ENCODE measurements around the gene SRGAP3. TPM values are rescaled to one million over a fixed set of nuclear protein-coding genes. Genes with fewer than 3 reads are reported as not detected.

Gene SRGAP3
- polyA plus RNA-seq, 1 donor = 19.5 TPM

DNA sequence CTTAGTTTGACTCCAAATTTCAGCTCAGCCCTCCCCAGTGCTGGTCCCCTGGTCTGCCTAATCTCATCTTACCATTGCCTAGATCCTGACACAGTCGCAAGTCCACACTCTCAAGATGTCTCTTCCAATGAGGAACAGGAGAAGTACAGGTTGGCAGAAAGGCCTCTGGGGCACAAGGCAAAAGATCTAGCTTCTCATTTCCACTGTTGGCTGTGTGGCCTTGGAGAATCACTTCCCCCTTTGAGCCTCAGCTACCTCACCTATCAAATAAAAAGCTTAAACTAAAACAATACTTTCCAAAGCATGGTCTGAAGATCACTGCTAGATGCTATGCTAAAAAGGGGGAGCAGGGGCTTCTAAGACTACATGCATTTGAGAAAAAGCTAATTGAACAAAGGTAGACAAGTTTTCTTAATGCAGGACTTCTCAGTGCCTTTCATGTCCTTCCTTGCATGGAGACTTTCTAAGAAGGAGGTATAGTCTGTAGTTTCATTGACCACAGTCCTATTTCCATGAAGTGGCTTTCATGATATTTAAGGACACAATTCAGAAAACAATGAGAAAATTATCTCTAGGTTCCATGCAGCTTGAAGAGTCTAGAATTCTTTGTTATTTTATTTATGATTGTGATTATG lies 168.1 kb downstream of the SRGAP3 start:
- DNase-seq = no peak

DNA sequence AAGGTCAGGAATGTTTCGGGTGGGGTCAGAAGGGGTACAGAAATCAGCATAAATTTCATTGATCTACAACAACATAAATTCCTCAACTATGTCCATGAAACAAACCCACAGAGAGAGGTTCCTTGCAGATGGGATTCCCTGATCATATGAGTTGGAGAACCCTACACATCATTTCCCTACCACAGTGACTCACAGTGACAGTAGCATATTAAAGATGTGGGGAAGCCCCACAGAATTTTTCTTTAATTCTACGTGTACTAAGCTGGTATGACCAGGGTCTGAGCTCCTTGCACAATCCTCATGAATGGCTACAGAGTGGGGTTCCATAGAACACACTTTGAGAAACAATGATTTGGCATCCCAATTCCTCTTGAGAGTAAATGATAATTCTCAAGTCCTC lies 169.3 kb downstream of the SRGAP3 start:
- DNase-seq = no peak

DNA sequence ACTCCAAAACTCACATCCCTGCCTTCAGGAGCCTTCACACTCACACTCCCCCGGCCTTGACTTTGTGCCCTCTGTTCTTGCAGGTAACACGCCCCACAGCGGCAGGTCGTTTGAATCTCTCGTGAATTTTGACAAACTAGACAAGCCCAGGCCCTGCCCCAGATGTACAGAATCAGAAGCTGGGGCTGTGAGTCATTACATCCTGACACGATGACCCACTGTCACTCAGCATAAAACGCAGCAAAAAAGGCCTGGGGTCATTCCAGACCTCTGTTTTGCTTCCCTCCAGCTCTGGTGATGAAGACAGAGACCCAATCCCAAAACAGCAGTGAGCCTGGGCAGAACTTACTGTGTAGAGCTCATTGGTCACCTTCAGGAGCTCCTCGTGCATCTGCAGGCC lies 169.8 kb downstream of the SRGAP3 start:
- DNase-seq = no peak

DNA sequence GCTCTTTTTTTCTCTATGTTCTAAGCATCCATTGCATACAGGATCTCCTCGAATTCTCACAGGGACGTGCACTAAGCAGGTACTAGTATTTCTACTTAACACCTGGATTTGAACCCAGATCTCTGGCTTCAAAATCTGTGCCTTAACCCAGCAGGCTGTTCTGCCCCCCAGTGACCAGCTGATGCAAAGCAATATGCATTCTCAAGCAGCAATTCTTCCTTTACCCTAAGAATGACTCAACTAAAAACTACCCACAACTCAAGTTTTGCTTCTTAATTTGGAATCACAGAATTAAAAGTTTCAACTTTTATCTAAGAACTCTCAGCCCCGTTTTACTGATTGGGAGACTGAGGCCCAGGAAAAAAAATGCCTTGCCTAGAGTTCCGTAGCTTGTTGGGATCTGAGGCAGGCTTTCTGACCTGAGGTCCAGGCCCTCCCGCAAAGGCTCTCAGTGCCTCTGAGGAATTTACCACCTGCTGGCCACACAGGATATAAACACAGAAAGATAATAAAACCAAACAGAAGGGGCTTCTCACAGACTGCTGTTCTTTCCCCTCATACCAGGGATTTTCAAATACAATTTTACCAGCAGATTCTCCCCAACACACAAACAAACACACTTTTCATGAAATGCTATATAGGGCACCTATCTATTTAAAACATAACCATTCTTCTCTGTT lies 170.7 kb downstream of the SRGAP3 start:
- no peak for DNase-seq

DNA sequence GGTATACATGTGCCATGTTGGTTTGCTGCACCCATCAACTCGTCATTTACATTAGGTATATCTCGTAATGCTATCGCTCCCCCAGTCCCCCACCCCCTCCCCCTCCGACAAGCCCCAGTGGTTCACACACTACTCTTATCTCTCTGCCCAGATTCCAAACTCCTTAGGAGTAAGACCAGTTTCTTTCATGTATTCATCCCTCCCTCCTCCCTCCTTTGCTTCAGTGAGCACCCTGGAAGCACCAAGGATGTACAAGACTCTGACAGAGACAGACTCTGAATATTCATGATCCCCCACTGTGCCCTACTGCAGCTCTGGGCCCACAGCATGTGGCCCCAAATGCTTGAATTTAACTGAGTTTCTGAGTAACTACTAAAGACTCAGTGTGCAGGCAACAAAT lies 172.4 kb downstream of the SRGAP3 start:
- DNase-seq = no peak

DNA sequence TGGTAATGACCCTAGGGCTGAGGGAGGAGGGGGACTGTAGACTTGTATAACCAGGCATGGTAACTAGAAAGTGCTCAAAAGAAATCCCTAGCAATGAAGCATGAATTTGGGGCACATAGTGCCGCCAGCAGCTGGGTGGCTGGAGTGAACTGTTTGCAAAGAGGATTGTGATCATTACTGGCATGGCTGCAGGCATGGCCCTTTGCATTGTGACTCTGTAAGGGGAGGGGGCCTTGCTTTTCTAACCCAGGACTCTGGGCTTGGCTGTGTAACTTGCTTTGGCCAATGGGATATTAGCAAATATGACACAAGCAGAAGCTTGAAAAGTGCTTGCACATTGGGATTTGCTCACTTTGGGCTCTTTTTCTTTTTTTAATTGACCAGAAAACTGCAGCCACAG lies 173.7 kb downstream of the SRGAP3 start:
- no peak for DNase-seq

DNA sequence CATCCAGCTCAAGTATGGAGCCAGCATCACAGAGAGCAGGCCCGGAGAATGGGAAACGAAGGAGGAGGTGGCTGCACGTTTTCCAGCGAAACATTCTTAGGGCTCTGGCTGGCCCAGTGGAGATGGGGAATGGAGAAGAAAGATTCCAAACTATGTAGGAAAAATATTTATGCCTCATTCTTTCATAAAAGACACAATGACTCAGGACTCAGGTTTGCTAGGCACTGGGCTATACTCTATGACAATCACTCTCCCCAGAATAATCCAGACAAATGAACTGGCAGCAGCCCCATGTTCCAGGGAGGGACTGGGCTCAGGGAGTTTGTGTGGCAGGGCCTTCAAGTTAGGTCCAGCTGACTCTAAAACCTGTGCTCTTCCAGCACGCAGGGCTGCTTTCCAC lies 175.4 kb downstream of the SRGAP3 start:
- DNase-seq = no peak

DNA sequence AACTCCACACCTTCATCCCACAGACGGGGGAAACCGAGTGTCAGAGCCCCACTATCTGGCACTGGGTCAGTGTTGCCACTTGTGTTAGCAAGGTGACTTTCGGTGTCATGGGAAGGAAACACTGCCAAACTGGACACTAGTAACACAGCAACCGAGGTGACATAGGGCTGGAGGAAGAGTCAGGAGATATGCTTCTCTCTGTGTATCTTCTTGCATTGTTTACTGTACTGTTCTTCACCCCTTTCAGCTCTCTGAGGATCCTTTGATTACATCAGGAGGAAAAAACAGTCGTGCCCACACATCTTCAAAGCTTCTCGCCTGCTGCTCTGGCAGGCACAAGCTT lies 176.8 kb downstream of the SRGAP3 start:
- no peak for DNase-seq

DNA sequence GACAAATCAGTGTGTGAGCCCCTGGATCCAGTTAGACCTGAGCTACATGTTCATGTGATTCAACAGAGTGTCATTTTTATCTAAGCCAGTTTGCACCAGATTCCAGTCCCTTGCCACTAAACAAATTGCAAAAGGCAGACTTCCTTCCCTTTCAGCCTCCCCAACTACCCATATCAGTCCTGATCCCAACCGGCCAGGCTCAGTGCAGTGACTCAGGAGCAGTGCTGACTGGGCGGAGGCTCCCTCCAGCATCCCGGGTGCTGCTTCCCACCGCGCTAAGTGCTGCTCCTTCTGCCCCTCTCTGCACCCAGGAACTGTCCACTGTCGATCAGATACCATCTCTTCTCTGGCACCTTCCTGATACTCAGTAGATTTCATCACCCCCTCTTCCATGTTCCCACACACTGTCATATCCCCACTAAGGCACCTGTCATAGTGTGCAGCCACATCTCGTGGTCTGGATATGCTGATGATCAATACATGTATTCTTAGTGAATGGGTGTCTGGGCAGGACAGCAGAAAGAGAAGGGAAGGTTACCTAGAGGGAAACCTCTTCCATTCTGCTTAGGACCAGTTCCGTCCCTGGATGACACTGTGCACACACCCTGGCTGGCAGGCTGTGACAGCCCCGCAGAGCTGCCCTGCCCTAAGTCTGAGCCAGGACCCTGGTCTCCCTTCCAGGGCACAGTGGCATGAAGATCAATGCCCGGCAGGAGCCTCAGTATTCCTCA lies 177.3 kb downstream of the SRGAP3 start:
- DNase-seq = no peak

DNA sequence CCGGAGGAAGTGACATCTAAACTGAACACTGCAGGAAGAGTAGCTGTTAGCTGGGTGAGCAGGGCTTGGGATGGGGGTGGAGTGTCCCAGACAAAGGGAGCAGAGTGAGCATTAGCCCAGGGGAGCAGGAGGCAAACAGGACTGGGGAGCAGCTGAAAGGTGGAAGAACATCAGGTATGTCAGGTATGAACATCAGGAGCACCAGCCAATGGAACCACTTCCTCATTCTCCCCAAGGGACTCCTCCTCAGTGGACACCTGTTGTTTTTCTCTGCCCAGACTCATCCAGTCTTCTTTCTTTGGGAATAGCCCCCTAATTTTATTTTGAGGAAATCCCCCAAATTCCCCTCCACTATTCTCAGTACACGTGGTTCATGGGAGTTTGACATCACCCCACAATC lies 178.5 kb downstream of the SRGAP3 start:
- DNase-seq = no peak

DNA sequence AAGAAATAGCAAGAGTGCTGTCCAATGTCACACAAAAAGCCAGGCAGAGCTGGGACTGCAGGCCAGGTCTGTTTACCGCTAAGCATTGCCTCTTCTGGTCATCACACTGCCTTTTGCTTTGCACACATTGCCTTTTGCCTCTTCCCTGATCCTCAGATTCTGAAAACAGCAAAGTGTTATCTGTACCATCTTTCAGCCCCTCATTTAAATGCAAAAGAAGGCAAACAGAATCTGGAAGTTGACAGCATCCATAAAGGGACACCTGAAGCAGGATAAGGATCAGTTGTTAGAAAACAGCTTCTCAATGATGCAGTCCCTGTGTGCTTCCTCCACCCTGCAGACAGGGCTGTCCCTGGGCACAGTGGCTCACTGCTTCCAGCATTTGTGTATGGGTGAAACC lies 179.5 kb downstream of the SRGAP3 start:
- DNase-seq = no peak

DNA sequence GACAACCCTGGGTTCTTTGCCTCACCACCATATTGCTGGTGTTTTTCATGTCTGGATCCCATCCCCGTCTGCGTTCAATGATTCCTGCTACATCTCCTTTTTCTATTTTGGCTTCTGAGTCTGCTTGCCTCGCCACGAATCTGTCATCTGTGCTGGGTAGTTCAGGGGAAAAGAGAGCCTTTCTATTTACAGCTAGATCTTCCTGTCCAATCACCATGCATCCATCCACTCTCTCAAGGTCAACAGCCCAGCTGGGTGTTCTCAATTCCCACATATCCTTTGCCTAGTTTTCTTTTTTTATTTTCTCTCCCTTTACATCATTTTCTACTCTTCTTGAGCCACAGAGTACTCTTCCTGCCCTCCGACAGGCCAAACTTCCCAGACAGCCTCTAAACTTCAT lies 181.4 kb downstream of the SRGAP3 start:
- peak; percentile 31 for DNase-seq

DNA sequence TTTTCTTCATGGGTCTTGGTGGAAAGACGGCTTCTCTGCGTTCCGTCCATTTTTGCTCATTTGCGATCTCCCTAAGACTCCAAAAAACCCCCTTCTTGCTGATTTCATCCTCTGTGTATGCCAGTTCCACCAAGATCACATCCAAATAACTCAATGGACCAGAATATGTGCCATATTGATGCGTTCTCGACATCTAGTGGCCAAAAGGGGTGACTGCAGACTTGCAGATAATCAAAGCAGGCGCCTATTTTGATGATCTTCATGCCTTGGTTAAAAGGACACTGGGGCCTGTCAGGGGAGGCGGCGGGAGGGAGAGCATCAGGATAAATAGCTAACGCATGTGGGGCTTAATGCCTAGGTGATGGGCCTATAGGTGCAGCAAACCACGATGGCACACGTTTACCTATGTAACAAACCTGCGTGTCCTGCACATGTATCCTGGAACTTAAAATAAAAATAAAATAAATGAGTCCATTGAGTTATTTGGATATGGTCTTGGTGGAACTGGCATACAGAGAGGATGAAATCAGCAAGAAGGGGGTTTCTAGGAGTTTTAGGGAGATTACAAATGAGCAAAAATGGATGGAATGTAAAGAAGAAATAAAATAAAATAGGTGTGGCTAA lies 182.0 kb downstream of the SRGAP3 start:
- DNase-seq = peak; percentile 41

DNA sequence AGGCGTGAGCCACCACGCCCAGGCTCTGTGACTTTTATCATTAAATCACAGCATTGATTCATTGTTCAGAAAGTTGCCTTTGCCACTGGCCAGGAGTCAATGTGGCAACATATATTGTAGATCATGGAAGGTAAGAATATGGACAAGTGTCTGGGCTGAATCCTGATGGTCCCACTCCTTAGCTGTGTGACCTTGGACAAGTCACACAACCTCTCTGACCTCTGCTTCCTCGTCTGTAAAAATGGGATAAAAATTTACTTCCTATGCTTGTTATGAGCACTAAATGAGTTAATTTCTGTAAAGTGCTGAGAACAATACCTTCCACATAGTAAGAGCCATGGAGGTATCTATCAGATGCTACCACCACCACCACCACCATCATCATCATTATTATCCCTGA lies 182.7 kb downstream of the SRGAP3 start:
- DNase-seq = no peak

DNA sequence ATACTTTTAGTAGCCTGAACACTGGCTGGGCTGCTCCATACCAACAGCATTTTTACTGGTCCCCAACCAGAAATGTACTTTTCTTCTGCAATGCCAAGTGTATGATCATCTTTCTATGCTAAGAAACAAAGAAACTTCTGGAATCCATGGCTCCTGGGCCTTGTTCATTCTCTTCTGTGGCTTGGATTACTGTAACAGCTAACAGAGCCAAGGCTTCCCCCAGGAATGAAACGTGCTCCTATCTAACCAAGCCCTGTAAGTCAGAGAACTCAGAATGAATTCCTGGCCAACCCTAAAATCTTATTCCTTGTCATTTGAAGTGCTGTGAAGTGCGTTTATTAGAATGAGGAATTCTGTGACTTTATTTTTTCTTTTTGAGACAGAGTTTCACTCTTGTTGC lies 183.3 kb downstream of the SRGAP3 start:
- DNase-seq = no peak

DNA sequence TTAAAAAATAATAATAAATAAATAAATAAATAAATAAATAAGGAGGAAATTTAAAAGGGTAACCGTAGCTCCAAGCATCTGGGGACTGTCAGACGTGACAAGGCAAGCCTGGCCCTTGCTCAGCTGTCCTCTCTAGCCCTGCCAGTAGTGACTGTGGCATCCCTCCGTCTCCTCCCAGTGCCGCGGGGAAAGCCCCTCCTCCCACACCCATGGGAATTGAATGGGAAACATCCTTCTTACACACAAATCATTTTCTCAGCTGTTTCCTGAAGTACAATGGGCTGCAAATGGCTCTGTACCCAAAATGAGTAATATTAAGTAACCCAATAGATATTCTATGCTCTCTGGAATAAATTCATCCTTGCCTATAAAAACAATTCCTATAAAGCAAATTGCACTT lies 184.6 kb downstream of the SRGAP3 start:
- DNase-seq = no peak

DNA sequence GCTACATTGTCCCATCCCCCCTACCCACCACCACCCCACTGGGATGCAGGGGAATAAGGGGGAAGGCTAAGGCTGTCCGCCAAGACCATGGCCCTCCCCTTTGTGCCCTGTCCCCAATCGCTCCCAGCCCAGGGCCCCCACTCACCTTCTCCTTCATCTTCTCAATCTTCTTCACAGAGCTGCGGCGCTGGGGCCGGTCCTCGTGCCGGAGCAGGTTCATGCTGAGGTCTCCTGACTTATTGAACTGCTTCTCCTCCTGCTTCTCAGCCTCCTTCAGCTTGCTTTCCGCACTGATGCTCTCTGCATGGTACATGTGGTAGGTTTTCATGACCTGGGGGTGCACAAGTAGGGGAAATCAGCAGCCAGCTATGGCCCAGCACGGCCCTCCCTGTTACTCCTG lies 185.2 kb downstream of the SRGAP3 start:
- no peak for DNase-seq

DNA sequence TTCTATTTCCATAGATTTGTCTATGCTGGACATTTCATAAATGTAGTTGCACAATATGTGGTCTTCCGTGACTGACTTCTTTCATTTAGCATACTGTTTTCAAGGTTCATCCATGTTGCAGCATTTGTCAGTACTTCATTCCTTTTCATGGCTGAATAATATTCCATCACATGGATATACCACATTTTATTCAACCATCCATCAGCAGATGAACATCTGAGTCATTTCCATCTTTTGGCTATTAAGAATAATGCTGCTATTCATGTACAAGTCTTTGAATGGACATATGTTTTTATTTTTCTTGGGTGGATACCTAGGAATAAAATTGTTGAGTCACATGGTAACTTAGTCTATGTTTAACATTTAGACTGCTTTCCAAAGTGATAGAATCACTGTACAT lies 186.9 kb downstream of the SRGAP3 start:
- no peak for DNase-seq

DNA sequence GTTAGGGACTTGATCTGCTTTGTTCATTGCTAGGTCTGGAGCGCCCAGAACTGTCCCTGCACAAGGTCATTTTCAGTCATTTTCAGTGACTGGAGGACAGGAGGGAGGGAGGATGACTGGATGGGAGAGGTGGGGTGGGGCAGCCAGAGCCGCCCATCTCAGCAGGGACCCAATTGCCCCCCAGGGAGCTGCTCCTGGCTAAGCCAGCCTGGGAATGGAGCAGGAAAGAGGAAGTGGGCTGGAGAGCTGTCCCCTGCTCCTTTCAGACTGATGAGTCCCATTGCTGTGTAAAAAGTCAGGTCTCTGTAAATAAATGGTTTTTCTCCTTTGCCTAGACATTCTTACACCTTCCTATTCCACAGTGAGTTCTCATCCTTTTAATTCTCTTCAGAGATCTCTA lies 187.8 kb downstream of the SRGAP3 start:
- DNase-seq = no peak

DNA sequence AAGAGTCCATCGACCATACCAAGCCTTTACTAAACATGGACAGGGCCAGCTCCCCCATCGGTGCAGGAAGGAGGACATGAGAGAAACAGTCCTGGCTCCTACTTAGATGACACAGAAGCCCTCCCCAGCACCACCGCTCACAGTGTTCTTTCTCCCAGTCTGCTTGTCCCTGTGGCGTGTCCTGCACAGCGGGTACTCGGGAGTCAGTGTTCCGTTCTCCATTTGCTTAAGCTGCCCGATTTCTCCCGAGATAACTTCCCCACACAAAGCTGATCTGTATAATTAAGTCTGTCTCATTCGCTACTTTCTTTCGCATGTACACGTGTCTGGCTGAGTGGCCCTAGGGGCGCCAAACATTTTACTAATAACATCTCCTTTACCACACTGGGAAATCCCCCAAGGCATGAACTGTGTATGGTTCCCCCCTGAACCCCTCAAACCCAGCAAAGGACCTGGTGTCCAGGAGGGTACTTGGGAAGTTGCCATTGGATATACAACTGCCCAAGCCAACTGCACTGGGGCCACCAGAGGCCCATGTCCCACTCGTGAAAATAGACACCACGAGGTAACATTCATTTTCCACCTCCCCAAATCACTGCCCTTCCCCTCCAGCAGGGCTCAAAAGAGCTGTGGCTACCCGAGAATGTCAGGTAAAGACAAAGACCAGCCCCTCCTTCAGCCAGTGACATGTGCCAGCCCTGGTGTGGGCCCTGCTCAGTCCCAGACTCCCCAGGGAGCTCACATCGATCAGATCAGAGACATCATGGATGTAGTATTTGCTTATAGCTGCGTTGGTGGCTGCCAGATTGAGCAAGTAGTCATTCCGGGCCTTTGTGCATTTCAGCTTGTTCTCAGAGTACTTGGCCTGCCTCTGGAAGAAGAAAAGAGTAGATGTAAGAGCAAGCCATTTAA lies 189.7 kb downstream of the SRGAP3 start:
- no peak for DNase-seq

DNA sequence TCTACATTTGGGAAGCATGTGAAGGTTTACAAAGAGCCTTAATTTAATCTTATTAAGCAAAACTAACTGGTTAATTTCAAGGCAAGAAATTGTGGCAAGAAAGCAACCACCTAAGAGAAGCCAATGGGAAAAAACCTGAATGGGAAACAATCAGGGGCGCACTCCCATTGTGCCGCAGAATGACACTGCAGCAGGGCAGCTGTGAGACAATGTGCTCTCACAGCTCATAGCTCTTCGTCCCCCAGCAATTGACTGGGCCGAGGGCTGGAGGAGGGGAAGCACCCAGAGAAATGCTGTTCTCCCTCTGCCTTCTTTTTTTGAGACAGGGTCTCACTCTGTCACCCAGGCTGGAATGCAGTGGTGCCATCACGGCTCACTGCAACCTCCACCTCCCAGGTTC lies 192.9 kb downstream of the SRGAP3 start:
- DNase-seq = no peak

Data from left kidney (tissue), 2 donors.